Measurements from ENCODE around the gene ELP1.

ELP1 gene

GRCh38 chr9:108877524-108877923 lies 56.4 kb downstream of the ELP1 start:
- FAIRE-seq = no peak

DNA sequence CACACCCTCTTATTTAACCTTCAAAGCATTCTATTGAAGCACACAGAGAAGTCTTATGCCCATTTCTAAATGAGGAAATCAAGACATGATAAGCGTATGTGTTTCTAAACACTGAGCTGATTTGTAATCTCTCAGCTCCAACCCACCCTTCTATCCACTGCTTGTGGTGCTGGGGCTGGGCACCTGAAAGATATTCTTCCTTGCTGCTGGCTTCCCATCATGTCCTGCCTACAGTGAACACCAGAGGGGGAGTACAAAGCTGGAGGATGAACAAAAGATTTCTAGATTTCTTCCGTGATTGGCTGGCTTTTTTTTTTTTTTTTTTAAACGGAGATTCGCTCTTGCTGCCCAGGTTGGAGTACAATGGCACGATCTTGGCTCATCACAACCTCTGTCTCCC lies 57.5 kb downstream of the ELP1 start:
- no peak for FAIRE-seq

DNA sequence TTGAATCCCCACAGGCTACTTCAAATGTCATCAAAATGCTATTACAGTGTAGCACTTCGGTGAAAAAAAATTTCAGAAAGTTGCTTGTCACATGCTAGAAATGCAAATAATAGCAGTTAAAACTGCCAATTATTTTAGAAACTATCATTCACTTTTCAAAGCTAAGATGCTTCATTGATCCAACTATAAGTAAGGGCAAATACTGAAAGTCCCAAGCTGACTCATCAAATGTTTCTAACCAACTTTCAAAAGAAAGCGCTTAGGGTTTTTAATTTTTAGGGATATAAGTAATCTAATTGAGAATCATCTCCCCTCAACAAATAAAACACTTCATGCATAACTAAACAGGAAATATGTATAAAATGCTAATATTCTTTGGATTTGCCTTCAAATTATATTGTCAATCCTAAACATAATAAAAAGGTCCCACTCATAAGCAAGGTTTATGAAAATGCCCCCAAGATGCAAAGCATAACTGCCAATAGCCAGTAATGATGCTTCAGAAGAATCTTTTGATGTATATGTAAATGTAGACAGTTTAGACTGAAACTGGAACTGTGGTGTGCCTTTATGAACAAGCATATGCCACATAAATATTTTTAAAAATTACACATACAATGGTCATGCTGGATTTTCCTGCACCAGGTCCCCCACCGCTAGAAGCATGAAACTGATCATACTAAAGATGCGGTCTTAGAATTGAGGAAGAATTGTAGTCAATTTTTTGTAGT lies 59.7 kb downstream of the ELP1 start:
- FAIRE-seq = no peak

- FAIRE-seq = no peak
Observed at GRCh38 chr9:108869092-108869725, 64.7 kb downstream of the ELP1 start.

- FAIRE-seq = no peak
Observed at GRCh38 chr9:108867829-108868228, 66.1 kb downstream of the ELP1 start.

DNA sequence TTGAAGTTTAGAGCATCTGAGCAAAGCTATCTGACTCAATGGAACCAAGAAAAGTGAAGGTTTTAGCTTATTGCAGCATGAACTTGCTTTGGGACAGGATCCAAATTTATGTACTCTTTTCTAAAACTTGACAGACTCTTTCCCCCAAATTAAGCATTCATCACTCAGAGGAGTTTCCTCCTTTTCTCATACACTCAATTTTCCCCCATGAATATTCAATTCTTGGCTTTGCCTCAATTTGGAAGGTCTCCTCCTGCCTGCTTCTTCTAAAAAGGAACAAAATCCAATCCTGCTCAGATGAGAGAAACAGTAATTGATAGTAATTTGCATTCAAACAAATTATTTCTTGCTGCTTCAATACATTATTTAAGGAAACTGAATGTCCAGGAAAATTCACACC lies 66.8 kb downstream of the ELP1 start:
- no peak for FAIRE-seq

DNA sequence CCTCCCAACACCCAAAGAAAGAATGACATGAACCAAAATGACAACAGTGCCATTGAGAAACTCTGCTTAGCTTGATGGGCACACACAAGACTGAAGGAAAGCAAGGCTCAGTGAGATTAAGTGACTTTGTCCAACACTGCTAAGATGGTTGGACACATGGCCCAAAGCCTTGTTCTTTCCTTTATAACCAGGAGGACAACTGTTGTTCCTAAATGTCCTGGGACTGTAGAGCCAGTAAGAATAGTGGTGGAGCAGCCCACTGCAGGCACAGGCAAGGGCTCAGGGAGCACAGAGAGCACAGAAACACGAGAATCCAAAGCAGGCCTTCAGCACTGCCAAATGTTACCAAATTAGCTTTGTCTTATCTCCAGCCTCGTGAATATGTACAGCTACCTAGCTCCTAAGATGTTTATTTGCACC lies 67.9 kb downstream of the ELP1 start:
- no peak for FAIRE-seq

GRCh38 chr9:108865037-108865436 lies 68.9 kb downstream of the ELP1 start:
- no peak for FAIRE-seq

DNA sequence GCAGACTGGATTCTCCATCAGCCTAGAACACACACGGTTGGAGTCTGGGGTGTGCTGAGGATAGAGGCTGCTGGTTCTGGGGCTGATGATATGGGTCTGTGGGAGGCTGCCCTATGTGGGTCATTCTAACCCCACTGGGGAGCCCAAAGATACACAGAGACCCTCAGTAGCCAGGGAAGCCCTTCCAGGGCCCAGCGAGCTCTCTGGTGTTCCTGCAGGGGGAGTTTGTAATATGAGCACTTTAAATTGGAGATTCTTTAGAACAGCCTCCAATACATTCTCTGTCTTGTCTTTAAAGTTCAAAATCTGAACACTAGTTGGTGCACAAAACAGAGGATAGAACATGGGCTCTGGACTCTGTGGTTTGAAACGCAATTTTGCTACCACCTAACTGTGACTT lies 69.5 kb downstream of the ELP1 start:
- FAIRE-seq = no peak

GRCh38 chr9:108863891-108864290 lies 70.0 kb downstream of the ELP1 start:
- no peak for FAIRE-seq

DNA sequence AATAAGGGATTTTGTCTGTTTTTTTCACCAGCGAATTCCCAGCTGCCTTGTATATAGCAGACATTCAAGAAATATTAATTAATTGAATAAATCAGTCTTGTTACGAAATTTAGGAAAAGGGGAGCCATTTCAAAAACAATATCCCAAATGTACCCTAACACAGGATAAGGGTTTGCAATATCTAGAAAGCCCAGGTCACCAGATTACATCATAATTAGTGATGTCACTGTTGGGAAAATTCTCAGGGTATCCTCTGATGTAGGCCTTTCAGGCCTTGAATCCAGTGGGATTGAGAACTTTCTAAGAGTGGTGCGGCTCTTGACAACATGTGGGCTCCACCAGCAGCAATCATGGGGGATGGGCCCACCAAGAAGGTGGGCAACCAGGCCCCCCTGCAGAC lies 71.9 kb downstream of the ELP1 start, which contains the start of gene ACTL7A:
ACTL7A (plus strand) TSS at position 270 of the 400 bp plus-strand sequence; CDS start at position 327, 57 bp downstream.
- FAIRE-seq = no peak

GRCh38 chr9:108861464-108861863 lies 72.5 kb downstream of the ELP1 start:
- no peak for FAIRE-seq

DNA sequence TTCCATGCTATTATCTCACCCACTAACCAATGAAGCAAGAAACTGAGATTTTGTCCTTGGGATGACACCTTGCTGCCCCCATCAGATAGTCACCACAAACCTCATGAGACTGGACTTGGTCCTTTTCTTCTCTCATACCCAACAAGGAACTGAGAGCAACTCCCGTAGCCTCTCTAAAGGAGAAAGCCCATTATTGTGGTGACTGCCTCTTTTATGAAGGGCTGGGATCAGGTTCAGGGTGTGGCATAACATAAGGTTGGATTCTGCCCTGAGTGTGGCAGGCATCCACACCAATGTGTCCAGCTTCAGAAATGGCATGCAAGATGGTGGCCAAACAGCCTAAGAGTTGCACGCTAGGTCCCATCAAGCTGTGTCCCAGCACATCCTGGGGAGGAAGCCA lies 73.2 kb downstream of the ELP1 start:
- FAIRE-seq = no peak

DNA sequence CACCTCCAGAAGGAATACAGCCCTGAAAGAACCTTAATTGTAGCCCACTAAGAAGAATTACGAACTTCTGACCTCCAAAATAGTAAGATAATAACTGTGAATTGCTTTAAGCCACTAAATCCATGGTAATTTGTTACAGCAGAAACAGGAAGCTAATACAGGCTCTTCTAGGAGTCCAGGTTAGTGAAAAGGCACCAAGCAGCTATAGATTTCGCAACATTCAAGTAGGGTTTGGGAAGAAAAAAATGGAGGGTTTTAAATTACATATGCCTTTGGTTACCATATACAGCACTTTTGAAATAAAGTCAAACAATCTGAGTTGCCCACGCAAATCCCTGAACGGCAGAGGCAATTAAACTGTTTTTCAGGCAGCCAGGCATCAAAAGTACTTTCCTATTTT lies 73.6 kb downstream of the ELP1 start:
- no peak for FAIRE-seq

DNA sequence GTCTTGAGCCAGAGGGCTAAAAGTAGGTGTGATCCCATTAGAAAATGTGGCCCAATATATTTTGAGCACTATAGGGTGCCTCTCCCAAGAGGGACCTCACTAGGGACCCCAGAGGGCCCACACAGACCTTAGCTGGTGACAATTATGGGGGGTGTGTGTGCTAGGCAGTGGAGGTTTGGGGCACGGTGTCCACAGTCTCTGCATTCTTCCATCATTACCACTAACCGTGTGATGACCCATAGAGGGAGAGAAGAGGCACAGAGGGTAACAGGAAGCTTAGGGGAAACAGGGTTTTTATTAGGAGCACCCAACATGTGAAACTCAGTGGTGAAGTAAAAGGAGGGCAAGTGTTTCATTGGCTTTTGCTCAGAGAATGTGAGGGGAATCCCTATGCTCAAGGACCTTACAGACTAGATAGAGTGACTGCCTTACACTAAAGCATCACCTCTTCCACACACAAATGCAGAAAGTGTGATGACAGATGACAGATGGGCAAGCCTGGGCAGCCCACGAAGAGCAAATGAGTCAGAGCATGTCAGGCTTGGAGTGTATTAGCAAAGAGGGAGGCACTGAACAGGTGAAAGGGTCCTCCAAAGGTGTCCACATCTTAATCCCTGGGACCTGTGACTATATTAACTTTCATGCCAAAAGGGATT lies 74.3 kb downstream of the ELP1 start:
- no peak for FAIRE-seq

DNA sequence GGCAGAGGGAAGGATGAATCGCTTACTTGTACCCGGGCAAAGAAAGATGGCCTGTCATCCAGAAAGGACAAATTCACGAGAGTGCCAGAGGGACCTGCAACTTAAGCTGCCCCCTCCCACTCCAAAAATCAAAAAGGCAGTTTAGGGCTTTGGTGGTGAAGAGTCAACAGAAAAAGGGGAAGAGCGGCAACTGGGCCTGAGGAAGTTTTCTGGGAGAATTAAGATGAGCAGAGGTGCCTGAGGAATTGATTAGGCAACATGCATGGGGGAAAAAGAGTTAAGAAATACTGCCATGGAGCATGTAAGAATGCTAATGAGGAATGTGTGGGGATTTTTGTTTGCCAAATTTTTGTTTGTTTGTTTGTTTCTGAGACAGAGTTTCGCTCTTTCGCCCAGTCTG lies 76.4 kb downstream of the ELP1 start:
- no peak for FAIRE-seq

GRCh38 chr9:108855888-108856287 lies 78.0 kb downstream of the ELP1 start, which contains the start of gene ACTL7B:
ACTL7B (minus strand) TSS chr9:108855986; CDS start chr9:108855930, 56 bp downstream.
- no peak for FAIRE-seq

DNA sequence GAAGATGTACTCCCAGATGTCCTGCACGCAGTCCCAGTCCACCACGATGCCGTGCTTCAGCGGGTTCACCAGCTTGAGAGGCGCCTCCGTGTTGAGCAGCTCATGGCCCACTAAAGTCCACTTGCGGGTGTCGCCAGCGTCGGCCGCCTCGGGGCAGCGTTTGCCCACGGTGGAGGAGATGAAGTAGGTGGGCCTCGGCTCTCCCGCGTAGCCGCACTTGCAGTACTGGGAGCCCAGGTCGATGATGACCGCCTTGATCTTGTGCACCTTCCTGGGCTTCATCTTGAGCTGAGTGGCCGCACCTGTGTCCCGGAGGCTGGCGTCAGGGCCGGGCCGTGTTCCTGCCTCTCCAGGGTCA lies 78.4 kb downstream of the ELP1 start:
- no peak for FAIRE-seq

DNA sequence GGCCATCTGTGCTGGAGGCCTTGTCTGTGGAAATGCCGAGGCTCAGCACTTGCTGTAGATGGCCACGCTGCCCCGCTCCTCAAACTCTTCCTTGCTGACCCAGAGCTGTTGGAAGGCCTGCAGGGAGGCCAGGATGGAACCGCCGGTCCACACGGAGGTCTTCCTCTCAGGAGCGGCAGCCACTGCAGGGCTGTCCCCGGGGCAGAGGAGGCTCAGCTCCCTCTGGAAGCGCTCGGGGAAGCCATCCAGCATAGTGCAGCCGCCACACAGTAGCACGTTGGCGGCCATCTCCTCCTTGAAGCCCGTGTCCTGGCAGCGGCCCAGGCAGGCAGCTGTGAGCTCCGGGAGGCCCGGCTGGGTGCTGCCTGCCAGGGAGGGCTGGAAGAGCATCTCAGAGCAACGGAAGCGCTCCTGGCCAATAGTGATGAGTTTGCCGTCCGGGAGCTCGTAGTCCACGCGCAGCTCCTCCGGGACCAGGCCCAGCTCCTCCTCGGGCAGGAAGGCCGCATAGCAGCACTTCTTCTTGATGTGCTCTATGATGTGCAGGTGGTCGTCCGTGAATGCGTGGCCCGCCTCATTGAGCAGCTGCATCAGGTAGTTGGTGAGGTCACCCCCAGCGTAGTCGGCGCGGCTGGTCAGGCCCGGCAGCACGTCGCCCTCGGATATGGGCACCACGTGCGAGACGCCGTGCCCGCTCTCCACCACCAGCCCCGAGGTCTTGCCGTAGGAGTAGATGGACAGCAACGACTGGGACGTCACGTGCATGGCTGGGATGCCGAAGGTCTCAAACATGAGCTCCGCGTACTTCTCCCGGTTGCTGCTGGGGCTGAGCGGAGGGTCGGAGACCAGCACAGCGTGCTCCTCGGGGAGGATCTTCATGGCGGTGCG lies 79.0 kb downstream of the ELP1 start:
- FAIRE-seq = no peak

DNA sequence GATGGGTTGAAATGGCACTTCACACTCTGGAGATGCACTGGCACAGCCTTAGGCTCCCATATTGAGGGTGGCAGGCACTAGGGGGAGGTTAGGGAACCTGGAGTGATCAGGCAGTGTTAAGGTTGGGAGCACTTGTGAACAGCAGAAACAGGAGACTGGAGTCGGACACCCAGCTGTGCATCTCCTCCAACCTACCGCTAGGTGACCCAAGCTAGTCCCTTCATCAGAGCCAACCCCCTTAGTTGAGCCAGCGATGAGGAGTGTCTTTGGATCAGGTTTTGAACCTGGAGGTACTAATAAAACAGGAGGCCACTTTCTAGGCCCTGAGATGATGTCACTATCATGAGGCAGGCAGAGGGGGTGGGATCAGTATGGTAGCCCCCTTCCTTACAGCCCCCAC lies 79.8 kb downstream of the ELP1 start:
- FAIRE-seq = no peak

DNA sequence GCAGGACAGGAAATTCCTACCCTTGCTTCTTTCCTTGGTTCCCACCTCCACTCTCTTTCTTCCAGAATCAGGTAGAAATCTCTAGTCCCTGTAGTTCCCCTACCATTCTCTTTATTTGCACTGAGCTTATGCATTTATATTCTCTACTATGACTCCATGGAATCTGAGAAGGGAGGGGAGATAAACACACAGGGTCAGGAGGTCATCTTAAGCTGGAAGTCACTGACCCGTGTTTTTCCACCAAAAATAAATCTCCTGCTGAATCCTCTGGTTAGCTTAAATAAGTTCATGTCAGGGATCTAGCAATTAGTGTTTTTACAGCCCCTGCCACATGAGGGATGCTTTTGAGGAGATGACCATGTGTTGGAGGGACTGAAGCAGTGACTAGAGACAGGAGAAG lies 81.8 kb downstream of the ELP1 start:
- FAIRE-seq = no peak

- FAIRE-seq = no peak
Observed at GRCh38 chr9:108851138-108851537, 82.8 kb downstream of the ELP1 start.

DNA sequence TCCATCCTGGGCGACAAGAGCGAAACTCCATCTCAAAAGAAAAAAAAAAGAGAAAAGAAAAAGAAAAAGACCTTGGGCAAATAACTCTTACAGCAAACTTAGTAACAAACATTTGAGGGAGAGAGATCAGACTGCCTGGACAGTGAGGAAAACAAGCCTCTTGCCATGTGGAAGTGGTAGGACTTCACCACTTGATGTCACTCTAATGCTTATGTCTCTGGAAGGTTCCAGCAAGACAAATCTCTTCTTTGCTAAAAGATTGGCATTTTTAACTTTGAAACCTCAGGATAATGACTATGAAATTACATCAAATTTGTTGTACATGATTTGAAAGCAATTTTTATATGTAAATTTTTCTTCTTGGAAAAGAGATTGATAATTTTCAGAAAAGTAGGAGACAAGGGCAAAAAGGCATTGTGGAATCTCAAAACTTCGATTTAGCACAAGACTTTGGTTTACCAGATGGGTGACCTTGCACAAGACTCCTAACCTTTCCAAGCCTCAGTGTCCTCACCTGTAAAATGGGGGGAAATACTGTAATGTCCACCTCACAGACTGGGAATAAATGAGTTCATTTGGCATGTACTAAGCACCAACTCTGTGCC lies 83.5 kb downstream of the ELP1 start:
- no peak for FAIRE-seq

All from endometrium (tissue), 2 donors.